Tongue (tissue), 2 donors: ENCODE data around the gene USH1C. TPM values are rescaled to one million over a fixed set of nuclear protein-coding genes. Genes with fewer than 3 reads are reported as not detected.

Source experiments
- DNase-seq: peaks from one replicate; pipeline ENCODE4 v3.0.0-alpha.2; 2015
- total RNA-seq: library from RNA; depleted of rRNA; stranded (reverse); fragments of >200 nt; gene quantifications from one replicate; pipeline ENCODE4 v1.2.3, GENCODE V29; 2014

USH1C gene
- total RNA-seq, 1 donor from 2014 or later: 4.3 TPM

GRCh38 chr11:17471501-17471900, 72.7 kb downstream of the USH1C start:
- DNase-seq: no peak

- no peak for DNase-seq
Observed at GRCh38 chr11:17469998-17470397, 74.2 kb downstream of the USH1C start.

GRCh38 chr11:17468122-17468521, 76.1 kb downstream of the USH1C start:
- DNase-seq: no peak

GRCh38 chr11:17463546-17464174, 80.6 kb downstream of the USH1C start:
- no peak for DNase-seq

- no peak for DNase-seq
Observed at GRCh38 chr11:17462940-17463339, 81.3 kb downstream of the USH1C start.

GRCh38 chr11:17460406-17460805, 83.8 kb downstream of the USH1C start:
- DNase-seq: no peak

GRCh38 chr11:17459236-17459896, 84.8 kb downstream of the USH1C start:
- DNase-seq: no peak

GRCh38 chr11:17458268-17458667, 85.9 kb downstream of the USH1C start:
- DNase-seq: no peak

GRCh38 chr11:17457396-17458173, 86.6 kb downstream of the USH1C start:
- no peak for DNase-seq

GRCh38 chr11:17452668-17453067, 91.5 kb downstream of the USH1C start:
- DNase-seq: no peak

GRCh38 chr11:17449158-17449557, 95.1 kb downstream of the USH1C start:
- DNase-seq: no peak

- no peak for DNase-seq
Observed at GRCh38 chr11:17446482-17446881, 97.7 kb downstream of the USH1C start.

- no peak for DNase-seq
Observed at GRCh38 chr11:17445240-17445795, 98.9 kb downstream of the USH1C start.

- no peak for DNase-seq
Observed at GRCh38 chr11:17443926-17444690, 100.1 kb downstream of the USH1C start.

Other genes starting within 250 kb of the USH1C start
- gene NCR3LG1, start 192.6 kb downstream of the USH1C start, total RNA-seq: 1.0 TPM
- 28.6 TPM for gene KCNJ11, start 155.8 kb downstream of the USH1C start, total RNA-seq
- 7.8 TPM for gene ABCC8, start 67.6 kb downstream of the USH1C start, total RNA-seq
- gene OTOG, start 2.8 kb upstream of the USH1C start, total RNA-seq: under 0.01 TPM
- gene MYOD1, start 175.2 kb upstream of the USH1C start, total RNA-seq: 31.8 TPM
- gene KCNC1, start 190.4 kb upstream of the USH1C start, total RNA-seq: 0.21 TPM